ENCODE data around the gene CENPA. TPM values are rescaled to one million over a fixed set of nuclear protein-coding genes. Genes with fewer than 3 reads are reported as not detected.
"Not testable (repeated sequence)": the region's sequence is repeated elsewhere in the genome, so short reads cannot be mapped to it uniquely, and the experiment has no call there.

Gene CENPA
- total and polyA plus RNA-seq, 10 donors, result 0.80 to 7.3 (median 4.0) TPM; not detected in 1

- Histone ChIP-seq H3K9me3 (no peaks in the 10 kb centered on the region), H3K4me1 (peaks cover 0 to 15% (median 2%) of the 10 kb centered on the region in 6 donors), H3K27ac (no peak overlapping the region), H3K4me3 (no peak overlapping the region), H3K36me3 (no peaks in the 10 kb centered on the region), H3K27me3 (replicated peaks in 1 of 7) (no peaks in the 10 kb centered on the region)
- DNase-seq, result peak; percentile 64
- intact Hi-C loops (cut with DNase I; ENCODE audit: low total_unique reads), result loop anchor here (2.0 kb wide), 1 partner anchor 137 kb away; no protein-coding TSS in a partner anchor
- 68 to 94% (median 83%) methylated on average over 3 of the region's 3 CpGs for WGBS, 5 donors
- TF ChIP-seq CTCF (IDR thresholded peaks at IDR 0.05 in 8 of 11, conservative IDR thresholded peaks at IDR 0.05 in 3 of 11) (no peak), POLR2A (IDR thresholded peaks at IDR 0.05) (no peak), POLR2AphosphoS5 (IDR thresholded peaks at IDR 0.05) (no peak)
Observed at GRCh38 chr2:26743852-26744251, 42.0 kb upstream of the CENPA start.

- H3K27me3 ChIP-seq (replicated peaks in 1 of 7), result no peaks in the 10 kb centered on the region
- H3K36me3 ChIP-seq, result no peaks in the 10 kb centered on the region
- peaks cover 0 to 17% (median 4%) of the 10 kb centered on the region in 6 donors for H3K4me1 ChIP-seq
- 90 to 95% (median 91%) methylated on average over 3 of the region's 3 CpGs for WGBS, 5 donors
- no peak overlapping the region for H3K27ac ChIP-seq
- H3K4me3 ChIP-seq, result no peak overlapping the region
- intact Hi-C loops (cut with DNase I; ENCODE audit: low total_unique reads), result loop anchor here (2.0 kb wide), 1 partner anchor 138 kb away; no protein-coding TSS in a partner anchor
- H3K9me3 ChIP-seq, result no peaks in the 10 kb centered on the region
- DNase-seq, result no peak
- TF ChIP-seq CTCF (IDR thresholded peaks at IDR 0.05 in 8 of 11, conservative IDR thresholded peaks at IDR 0.05 in 3 of 11) (no peak), POLR2AphosphoS5 (IDR thresholded peaks at IDR 0.05) (no peak), POLR2A (IDR thresholded peaks at IDR 0.05) (no peak)
Observed at GRCh38 chr2:26744953-26745352, 40.9 kb upstream of the CENPA start.

GRCh38 chr2:26745609-26746327 lies 40.1 kb upstream of the CENPA start:
- 37 to 46% (median 39%) methylated on average over 9 of the region's 9 CpGs for WGBS, 5 donors
- no peaks in the 10 kb centered on the region for H3K27me3 ChIP-seq (replicated peaks in 1 of 7)
- no peak overlapping the region for H3K27ac ChIP-seq
- no peak overlapping the region for H3K4me3 ChIP-seq
- intact Hi-C loops (cut with DNase I; ENCODE audit: low total_unique reads), result loop anchor here (2.0 kb wide), 1 partner anchor 139 kb away; no protein-coding TSS in a partner anchor
- H3K4me1 ChIP-seq, result peaks cover 0 to 14% (median 8%) of the 10 kb centered on the region in 6 donors
- TF ChIP-seq CTCF (IDR thresholded peaks at IDR 0.05 in 8 of 11, conservative IDR thresholded peaks at IDR 0.05 in 3 of 11), result peak; percentile 67 to 93 (median 87)
- TF ChIP-seq POLR2AphosphoS5 (IDR thresholded peaks at IDR 0.05), result no peak
- no peak for TF ChIP-seq POLR2A (IDR thresholded peaks at IDR 0.05)
- H3K9me3 ChIP-seq, result no peaks in the 10 kb centered on the region
- DNase-seq, result peak; percentile 90
- H3K36me3 ChIP-seq, result no peaks in the 10 kb centered on the region

- TF ChIP-seq CTCF (IDR thresholded peaks at IDR 0.05 in 8 of 11, conservative IDR thresholded peaks at IDR 0.05 in 3 of 11) (no peak), POLR2AphosphoS5 (IDR thresholded peaks at IDR 0.05) (no peak), POLR2A (IDR thresholded peaks at IDR 0.05) (no peak)
- WGBS, 5 donors, result 68 to 88% (median 81%) methylated on average over 3 of the region's 3 CpGs
- no peak overlapping the region for H3K4me3 ChIP-seq
- no peaks in the 10 kb centered on the region for H3K27me3 ChIP-seq (replicated peaks in 1 of 7)
- no peaks in the 10 kb centered on the region for H3K36me3 ChIP-seq
- no peak overlapping the region for H3K27ac ChIP-seq
- no peak for DNase-seq
- no peaks in the 10 kb centered on the region for H3K9me3 ChIP-seq
- peaks cover 0 to 9% (median 2%) of the 10 kb centered on the region in 6 donors for H3K4me1 ChIP-seq
- intact Hi-C loops (cut with DNase I; ENCODE audit: low total_unique reads), result no loop called here
Observed at GRCh38 chr2:26746934-26747333, 38.9 kb upstream of the CENPA start.

- 25 to 35% (median 31%) methylated on average over 8 of the region's 8 CpGs for WGBS, 5 donors
- peaks cover 0 to 11% (median 3%) of the 10 kb centered on the region in 6 donors for H3K4me1 ChIP-seq
- H3K27me3 ChIP-seq (replicated peaks in 1 of 7); H3K36me3 ChIP-seq; H3K27ac ChIP-seq; H3K4me3 ChIP-seq; DNase-seq; intact Hi-C loops (cut with DNase I; ENCODE audit: low total_unique reads); H3K9me3 ChIP-seq: not testable (repeated sequence)
Observed at GRCh38 chr2:26749787-26750420, 36.0 kb upstream of the CENPA start.

- H3K27ac ChIP-seq; H3K9me3 ChIP-seq; DNase-seq; intact Hi-C loops (cut with DNase I; ENCODE audit: low total_unique reads); H3K36me3 ChIP-seq; H3K4me3 ChIP-seq; H3K27me3 ChIP-seq (replicated peaks in 1 of 7): not testable (repeated sequence)
- H3K4me1 ChIP-seq, result peaks cover 0 to 15% (median 5%) of the 10 kb centered on the region in 6 donors
- WGBS, 5 donors, result 77 to 91% (median 82%) methylated on average over 11 of the region's 11 CpGs
Observed at GRCh38 chr2:26750467-26750866, 35.4 kb upstream of the CENPA start.
